Central memory CD8-positive, alpha-beta T cell (primary cell): Measurements from ENCODE around the gene PERM1.
A peak's percentile ranks its signal among the peaks of the same experiment; 100 is the strongest.

Experiments
- ATAC-seq: fragments of 150-1000 bp; cut with Tn5 transposase; replicated peaks from 2 replicates; pipeline ENCODE4 v1.10.0; 2022; ENCODE audit warnings: mild to moderate bottlenecking, moderate FRiP score, moderate number of reproducible peaks; ENCODE audit not compliant: poor library complexity, severe bottlenecking; ENCODE audit errors: extremely low read depth
- DNase-seq, 2 donors: peaks; one replicate each; pipeline ENCODE4 v3.0.0; 2021; ENCODE audit warnings: low spot score in 2 of 2
- H3K27ac Mint-ChIP-seq: one replicate; pipeline ENCODE4 v1.8.0; 2022; ENCODE audit warnings: low read depth, mild to moderate bottlenecking, moderate library complexity, mixed read lengths
- H3K27me3 Mint-ChIP-seq: one replicate; pipeline ENCODE4 v1.8.0; 2022; ENCODE audit warnings: mixed read lengths
- H3K36me3 Mint-ChIP-seq: one replicate; pipeline ENCODE4 v1.8.0; 2022; ENCODE audit warnings: mild to moderate bottlenecking, moderate library complexity, mixed read lengths; ENCODE audit not compliant: insufficient read depth
- H3K4me1 Mint-ChIP-seq: one replicate; pipeline ENCODE4 v1.8.0; 2022; ENCODE audit warnings: mixed read lengths
- H3K4me3 Mint-ChIP-seq: one replicate; pipeline ENCODE4 v1.8.0; 2022; ENCODE audit warnings: mild to moderate bottlenecking, moderate library complexity, mixed read lengths
- H3K9me3 Mint-ChIP-seq: one replicate; pipeline ENCODE4 v1.8.0; 2022; ENCODE audit warnings: mixed read lengths

PERM1 gene

DNA sequence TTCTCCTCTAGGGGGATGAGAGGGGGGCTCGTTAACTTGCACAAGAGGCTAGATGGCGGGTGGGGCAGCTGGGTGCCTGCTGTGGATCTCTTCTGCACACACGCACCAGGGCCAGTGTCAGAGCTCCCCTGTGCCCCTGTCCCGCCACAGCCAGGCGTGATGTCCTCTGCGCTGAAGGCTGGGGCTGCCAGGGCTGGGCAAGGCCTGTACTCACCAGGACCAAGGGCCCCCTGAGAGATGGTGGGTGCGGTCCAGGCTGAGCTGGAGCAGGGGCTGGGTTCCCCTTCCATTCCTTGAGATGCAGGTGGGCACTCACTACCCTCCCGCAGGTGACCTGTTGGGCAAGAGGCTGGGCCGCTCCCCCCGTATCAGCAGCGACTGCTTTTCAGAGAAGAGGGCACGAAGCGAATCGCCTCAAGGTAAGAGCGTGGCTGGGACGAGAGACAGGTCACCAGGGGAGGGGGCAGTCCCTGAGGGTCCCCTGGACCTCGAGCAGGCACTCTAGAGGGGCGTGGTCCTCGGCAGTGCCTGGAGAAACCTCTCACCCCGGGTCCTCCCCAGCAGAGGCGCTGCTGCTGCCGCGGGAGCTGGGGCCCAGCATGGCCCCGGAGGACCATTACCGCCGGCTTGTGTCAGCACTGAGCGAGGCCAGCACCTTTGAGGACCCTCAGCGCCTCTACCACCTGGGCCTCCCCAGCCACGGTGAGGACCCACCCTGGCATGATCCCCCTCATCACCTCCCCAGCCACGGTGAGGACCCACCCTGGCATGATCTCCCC lies 43.0 kb downstream of the PERM1 start:
- peaks cover 3% of the 10 kb centered on the region for H3K36me3 Mint-ChIP-seq
- ATAC-seq (no peak), DNase-seq (no peak)
- H3K27me3 Mint-ChIP-seq, result peaks cover 43% of the 10 kb centered on the region
- H3K9me3 Mint-ChIP-seq, result no peaks in the 10 kb centered on the region
- H3K4me1 Mint-ChIP-seq, result peaks cover 14% of the 10 kb centered on the region
- H3K27ac Mint-ChIP-seq, result no peak overlapping the region
- H3K4me3 Mint-ChIP-seq, result peak overlapping the region; percentile 16

DNA sequence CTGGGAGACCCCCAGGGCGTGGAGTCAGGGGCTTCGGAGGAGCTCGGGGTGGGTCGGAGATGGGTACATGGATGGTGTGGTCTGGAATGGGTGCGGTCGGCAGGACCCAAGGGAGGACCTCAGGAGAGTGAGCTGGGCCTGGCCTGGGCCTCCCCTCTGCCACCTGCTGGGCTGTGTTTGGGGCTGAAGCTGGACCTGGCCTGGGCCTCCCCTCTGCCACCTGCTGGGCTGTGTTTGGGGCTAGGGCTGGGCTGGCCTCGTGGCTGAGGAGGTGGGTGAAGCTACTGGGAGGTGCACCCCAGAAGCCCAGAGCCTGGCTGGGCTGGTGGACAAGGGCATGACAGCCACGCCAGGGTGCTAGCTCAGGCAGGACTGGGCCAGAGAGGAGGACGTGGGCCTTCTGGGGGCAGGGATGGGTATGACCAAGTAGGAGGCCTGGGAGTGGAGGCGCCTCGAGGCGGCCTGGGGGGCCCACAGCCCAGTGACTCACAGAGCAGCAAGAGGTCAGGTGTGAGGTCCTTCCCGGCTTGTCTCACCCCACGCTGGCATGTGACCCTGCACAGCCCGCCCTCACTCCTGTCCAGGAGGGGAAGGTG lies 43.7 kb downstream of the PERM1 start:
- peak overlapping the region; percentile 16 for H3K4me3 Mint-ChIP-seq
- H3K4me1 Mint-ChIP-seq, result peaks cover 14% of the 10 kb centered on the region
- H3K27ac Mint-ChIP-seq, result no peak overlapping the region
- H3K9me3 Mint-ChIP-seq, result no peaks in the 10 kb centered on the region
- peaks cover 3% of the 10 kb centered on the region for H3K36me3 Mint-ChIP-seq
- peaks cover 43% of the 10 kb centered on the region for H3K27me3 Mint-ChIP-seq
- ATAC-seq (no peak), DNase-seq (no peak)

DNA sequence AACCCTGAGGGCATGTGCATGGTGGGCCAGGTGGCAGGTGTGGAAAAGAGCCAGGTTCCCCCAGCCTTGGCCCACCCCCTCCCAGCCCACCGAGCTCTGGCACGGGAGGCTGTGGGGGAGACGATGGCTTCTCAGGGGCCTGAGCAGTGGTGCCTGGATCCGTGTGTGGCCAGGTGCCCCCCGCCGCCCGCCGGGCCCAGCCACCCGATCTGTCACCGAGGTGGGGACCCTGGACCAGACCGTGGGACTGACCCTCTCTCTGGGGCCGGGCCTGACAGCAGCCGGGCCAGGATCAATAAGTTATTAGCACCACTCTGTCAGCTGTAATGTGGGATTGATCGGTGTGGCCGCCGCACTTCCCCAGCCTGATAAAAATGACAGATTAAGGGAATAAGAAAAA lies 44.4 kb downstream of the PERM1 start:
- Mint-ChIP-seq H3K4me1 (peaks cover 14% of the 10 kb centered on the region), H3K4me3 (no peak overlapping the region), H3K27me3 (peaks cover 43% of the 10 kb centered on the region), H3K9me3 (no peaks in the 10 kb centered on the region), H3K36me3 (peaks cover 3% of the 10 kb centered on the region), H3K27ac (no peak overlapping the region)
- DNase-seq (no peak), ATAC-seq (no peak)

DNA sequence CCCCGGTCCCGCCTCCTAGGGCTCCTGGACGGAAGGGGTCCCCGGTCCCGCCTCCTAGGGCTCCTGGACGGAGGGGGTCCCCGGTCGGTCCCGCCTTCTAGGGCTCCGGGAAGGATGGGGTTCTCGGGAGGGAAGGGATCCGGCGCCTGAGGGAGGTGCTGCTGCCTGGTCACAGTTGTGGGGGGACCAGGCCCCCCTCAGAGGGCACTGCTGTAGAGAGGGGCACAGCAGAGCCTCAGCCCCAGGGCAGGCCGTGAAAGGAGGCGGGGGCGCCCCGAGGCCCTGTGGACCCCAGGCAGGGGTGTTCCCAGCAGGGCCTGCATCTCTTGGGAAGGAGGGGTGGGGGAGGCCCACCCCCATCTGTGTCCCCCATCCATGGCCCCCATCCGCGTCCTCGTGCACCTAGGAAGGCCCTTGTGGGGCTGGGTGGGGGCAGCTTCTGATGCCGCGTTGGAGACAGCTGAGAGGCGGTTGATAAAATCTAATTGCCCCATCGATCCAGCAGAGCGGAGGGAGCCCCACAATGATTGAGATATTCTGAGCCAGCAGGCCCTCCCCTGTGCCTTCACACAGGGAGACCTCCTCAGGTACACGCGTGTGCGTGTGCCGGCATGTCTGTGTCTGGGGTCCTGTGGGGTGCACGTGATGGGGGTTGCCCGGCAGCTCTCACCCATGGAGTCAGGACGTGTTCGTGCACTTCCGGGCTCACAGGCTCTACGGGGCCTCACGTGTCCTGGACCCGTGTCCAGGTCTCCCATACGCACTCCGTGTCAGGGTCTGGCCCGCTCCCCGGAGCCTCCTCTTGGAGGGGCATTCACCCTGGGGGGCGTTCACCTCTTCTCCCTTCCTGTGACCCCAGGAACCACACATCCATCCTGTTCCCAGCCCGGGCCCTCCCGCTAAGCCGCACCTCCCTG lies 45.3 kb downstream of the PERM1 start:
- no peak overlapping the region for H3K4me3 Mint-ChIP-seq
- H3K27me3 Mint-ChIP-seq, result peaks cover 45% of the 10 kb centered on the region
- H3K27ac Mint-ChIP-seq, result no peak overlapping the region
- H3K4me1 Mint-ChIP-seq, result peaks cover 16% of the 10 kb centered on the region
- ATAC-seq (no peak), DNase-seq (no peak)
- no peaks in the 10 kb centered on the region for H3K9me3 Mint-ChIP-seq
- H3K36me3 Mint-ChIP-seq, result peaks cover 3% of the 10 kb centered on the region

DNA sequence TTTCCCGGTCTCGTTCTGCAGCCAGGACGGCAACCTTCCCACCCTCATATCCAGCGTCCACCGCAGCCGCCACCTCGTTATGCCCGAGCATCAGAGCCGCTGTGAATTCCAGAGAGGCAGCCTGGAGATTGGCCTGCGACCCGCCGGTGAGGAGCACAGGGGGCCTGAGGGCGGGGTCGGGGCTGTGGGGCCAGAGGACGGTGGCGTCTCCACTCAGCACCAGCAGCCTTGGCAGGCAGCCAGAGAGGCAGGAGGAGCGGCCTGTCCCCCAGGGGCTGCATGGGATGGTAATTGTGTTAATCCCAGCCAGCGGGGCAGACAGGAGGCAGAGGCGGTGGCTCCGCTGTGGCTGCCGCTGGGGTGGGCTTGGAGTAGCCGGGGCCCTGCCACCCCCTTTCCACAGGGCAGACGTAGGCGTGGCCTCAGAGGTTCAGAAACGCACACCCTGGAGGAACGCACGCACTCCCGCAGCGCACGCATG lies 46.1 kb downstream of the PERM1 start:
- Mint-ChIP-seq H3K27me3 (peaks cover 45% of the 10 kb centered on the region), H3K4me3 (no peak overlapping the region), H3K4me1 (peaks cover 15% of the 10 kb centered on the region), H3K27ac (no peak overlapping the region), H3K9me3 (no peaks in the 10 kb centered on the region), H3K36me3 (peaks cover 1% of the 10 kb centered on the region)
- ATAC-seq, result no peak
- DNase-seq, result no peak

DNA sequence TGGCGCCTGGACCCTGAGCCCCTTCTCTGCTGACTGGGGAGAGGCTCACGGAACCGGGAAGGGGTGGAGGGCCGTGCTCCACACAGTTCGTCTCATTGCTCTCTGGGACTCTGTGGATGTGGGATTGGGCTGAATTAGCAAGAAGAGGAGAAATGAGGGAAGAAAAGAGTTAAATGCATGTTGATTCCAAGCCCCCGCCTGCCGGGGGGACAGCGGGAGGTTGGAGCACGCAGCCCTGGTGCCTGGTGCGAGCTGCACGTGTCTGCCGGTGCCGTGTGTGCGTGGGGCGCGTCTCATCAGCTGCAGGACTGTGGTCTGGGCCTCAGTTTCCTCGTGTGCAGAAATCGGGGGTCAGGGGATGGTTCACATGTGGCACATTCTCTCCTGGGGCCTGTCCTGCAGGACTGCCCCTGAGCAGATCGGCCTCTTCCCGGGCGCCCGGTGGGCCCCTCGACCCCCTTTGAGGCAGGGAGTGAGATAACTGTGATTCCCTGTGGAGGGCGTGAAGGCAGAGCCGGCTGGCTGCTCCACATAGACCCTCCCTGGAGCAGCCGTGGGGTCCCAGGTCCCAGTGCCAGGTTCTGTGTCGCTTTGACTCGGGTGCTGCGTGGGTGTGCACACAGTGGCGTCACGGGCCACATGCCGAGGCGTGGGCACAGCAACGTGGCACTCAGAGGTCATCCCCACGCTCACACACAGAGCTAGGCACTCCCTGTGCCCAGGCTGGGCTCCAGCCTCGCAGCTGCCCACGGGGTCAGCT lies 46.7 kb downstream of the PERM1 start:
- Mint-ChIP-seq H3K27me3 (peaks cover 42% of the 10 kb centered on the region), H3K4me3 (no peak overlapping the region), H3K4me1 (peaks cover 13% of the 10 kb centered on the region)

DNA sequence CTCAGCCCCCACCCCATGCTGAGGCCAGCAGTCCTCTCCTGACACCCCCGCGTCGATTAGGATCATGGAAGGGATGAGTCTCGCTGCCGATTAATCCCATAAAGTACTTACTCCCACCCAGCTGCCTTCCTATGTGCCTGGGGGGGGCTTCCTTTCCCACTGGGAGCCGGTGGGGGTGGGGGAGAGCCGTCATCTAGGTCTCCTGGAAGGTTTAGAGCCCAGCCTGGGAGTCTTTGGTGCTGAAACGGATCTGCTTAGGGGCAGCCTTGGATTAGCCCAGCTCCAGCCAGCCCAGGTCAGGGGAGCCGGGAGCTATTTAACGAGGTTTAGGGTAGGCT lies 48.3 kb downstream of the PERM1 start:
- DNase-seq (no peak), ATAC-seq (no peak)
- Mint-ChIP-seq H3K36me3 (peaks cover 1% of the 10 kb centered on the region), H3K4me3 (no peak overlapping the region), H3K9me3 (no peaks in the 10 kb centered on the region), H3K27me3 (peaks cover 43% of the 10 kb centered on the region), H3K27ac (no peak overlapping the region), H3K4me1 (peaks cover 13% of the 10 kb centered on the region)

More for the DNA sequence above, 46.7 kb downstream of the PERM1 start:
- Mint-ChIP-seq H3K36me3 (peaks cover 1% of the 10 kb centered on the region), H3K27ac (no peak overlapping the region), H3K9me3 (no peaks in the 10 kb centered on the region)
- no peak for DNase-seq
- no peak for ATAC-seq

DNA sequence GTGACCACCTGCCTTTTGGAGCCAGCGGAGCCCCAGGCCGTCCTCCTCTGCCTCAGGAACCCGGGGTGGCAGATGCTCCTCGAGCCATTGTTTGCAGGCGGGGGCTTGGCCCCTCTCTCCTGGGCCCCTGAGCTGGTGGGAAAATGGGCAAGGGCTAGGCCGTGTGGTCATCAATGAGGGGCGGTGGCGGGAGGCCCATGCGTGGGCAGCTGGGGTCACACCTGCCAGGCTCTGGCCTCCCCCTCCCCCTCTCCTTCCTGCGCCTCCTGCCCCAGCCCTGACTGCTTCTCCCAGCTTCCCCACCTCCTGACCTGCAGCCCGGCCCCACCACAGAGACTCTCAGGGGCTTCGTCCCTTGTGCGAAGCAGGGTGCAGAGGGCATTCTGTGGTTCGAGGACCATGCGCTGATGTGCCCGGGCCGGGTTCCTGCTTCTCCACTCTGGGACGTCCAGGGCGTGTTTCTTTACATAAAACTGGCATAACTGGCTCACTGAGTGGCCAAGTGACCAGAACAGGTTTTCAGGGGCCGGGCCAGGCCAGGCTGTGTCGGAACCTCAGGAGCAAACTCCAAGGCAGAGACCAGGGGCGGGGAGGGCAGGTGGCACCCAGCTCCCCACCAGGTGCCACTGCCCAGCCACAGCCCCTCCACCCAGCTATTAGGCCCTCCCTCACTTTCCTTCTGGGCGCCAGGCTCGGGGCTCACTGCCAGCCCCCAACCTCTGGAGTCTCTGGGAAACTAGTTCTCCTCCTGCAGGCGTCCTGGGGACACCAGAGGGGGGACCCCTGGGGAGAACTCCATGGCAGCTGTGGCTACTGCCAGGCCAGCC lies 48.9 kb downstream of the PERM1 start:
- Mint-ChIP-seq H3K9me3 (no peaks in the 10 kb centered on the region), H3K36me3 (peaks cover 1% of the 10 kb centered on the region), H3K27ac (no peak overlapping the region), H3K27me3 (peaks cover 38% of the 10 kb centered on the region), H3K4me1 (peaks cover 11% of the 10 kb centered on the region), H3K4me3 (no peak overlapping the region)
- no peak for DNase-seq
- no peak for ATAC-seq

DNA sequence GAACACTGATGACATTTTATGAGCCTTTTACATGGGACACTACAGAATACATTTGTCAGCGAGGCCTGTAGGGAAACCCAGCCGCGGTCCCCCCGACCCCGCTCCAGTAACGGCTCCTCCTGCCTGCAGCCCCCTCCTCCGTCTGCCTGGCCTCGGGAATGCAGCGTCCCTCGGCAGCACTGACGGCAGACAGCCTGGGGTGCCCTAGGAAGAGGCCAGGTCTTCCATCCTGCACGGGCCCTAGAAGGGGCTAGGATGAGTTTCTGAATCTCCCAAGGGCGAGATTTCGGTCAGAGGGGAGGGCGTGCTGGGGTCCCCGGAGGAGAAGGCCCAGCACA lies 49.8 kb downstream of the PERM1 start:
- no peak overlapping the region for H3K27ac Mint-ChIP-seq
- DNase-seq, result no peak
- peaks cover 2% of the 10 kb centered on the region for H3K36me3 Mint-ChIP-seq
- no peaks in the 10 kb centered on the region for H3K9me3 Mint-ChIP-seq
- peaks cover 41% of the 10 kb centered on the region for H3K27me3 Mint-ChIP-seq
- H3K4me3 Mint-ChIP-seq, result no peak overlapping the region
- ATAC-seq, result no peak
- peaks cover 7% of the 10 kb centered on the region for H3K4me1 Mint-ChIP-seq

DNA sequence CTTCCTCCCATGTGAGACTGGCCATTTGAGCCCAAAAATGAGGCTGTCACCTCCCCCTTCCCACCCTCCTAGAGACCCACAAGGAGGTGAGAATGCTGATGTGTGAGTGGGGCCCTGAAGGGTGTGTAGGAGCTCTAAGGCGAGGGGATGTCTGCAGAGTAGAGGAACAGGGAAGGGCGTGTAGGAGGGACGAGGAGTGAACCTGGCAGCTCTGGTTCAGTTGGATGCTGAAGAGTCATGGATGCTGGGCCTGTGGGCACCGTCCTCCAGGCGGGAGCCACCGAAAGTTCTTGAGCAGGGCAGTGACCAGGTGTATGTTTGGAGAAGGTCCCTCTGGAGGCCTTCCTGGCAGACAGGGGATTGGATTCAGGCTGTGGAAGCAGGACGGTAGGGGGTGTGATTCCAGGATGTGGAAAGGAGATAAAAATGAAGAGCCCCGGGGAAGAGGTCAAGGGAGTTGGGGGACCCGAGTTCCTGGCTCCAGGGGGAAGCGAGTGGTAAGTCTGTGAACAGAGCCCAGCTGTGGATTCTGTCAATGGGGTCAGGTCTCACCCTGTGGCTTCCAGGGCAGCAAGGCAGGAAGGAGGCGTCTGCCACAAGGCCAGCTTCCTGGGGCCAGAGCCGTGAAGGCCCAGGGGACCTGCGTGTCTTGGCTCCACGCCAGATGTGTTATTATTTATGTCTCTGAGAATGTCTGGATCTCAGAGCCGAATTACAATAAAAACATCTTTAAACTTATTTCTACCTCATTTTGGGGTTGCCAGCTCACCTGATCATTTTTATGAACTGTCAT lies 50.3 kb downstream of the PERM1 start:
- ATAC-seq (no peak), DNase-seq (no peak)
- Mint-ChIP-seq H3K4me1 (peaks cover 7% of the 10 kb centered on the region), H3K9me3 (no peaks in the 10 kb centered on the region), H3K4me3 (no peak overlapping the region), H3K27me3 (peaks cover 47% of the 10 kb centered on the region), H3K27ac (peak overlapping the region; percentile 9), H3K36me3 (peaks cover 1% of the 10 kb centered on the region)

DNA sequence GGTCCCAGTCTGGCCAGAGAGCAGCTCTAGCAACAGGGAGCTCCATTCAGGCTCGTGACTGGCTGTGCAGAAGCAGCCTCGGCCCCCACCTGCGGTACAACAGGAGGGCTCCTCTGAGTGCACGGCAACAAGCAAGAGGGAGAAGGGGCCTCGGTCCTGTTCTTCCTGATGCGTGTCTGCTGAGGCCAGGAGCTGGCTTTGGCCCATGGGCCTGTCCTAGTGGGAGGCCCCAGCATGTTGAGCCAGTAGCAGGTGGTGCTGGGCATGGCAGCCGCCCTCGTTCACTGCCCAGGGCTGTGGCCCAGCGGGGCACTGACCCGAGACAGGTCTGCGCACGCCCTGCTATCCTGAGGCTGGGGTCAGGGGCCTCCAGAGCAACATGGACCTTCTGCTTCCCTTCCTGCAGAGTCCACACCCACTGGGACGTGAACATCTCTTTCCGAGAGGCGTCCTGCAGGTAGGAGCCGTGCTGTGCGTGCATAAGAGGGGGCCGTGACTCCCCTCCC lies 51.2 kb downstream of the PERM1 start:
- Mint-ChIP-seq H3K4me3 (no peak overlapping the region), H3K4me1 (peaks cover 7% of the 10 kb centered on the region), H3K36me3 (peaks cover 4% of the 10 kb centered on the region), H3K27ac (no peak overlapping the region), H3K9me3 (no peaks in the 10 kb centered on the region), H3K27me3 (peaks cover 55% of the 10 kb centered on the region)
- DNase-seq (no peak), ATAC-seq (no peak)
